ENCODE measurements around the gene POLR2F. TPM values are rescaled to one million over a fixed set of nuclear protein-coding genes. Genes with fewer than 3 reads are reported as not detected.

POLR2F gene
- total RNA-seq, 1 donor from 2014 or later, result 75.5 TPM

- H3K27ac Mint-ChIP-seq, result no peak overlapping the region
- H4K20me1 ChIP-seq (ENCODE audit: low read depth), result no peaks in the 10 kb centered on the region
- H3K4me3 Mint-ChIP-seq, result no peak overlapping the region
- no peaks in the 10 kb centered on the region for H3K36me3 ChIP-seq
- no peaks in the 10 kb centered on the region for H3K79me2 ChIP-seq (ENCODE audit: low read depth)
- H3K9me3 Mint-ChIP-seq, result no peaks in the 10 kb centered on the region
- H3F3A ChIP-seq (ENCODE audit: low read depth), result no peaks in the 10 kb centered on the region
- H3K4me1 ChIP-seq, result peaks cover 10% of the 10 kb centered on the region
- no peak for DNase-seq (ENCODE audit: low spot score)
- H3K4me1 Mint-ChIP-seq, result peaks cover 10% of the 10 kb centered on the region
- H3K9ac ChIP-seq, result no peak overlapping the region
- no peak overlapping the region for H3K27ac ChIP-seq
- no peaks in the 10 kb centered on the region for H3K27me3 ChIP-seq
- H3K27me3 Mint-ChIP-seq (ENCODE audit: insufficient read depth, low read depth), result peaks cover 8% of the 10 kb centered on the region
- no peak for TF ChIP-seq EZH2 (IDR thresholded peaks at IDR 0.05)
- TF ChIP-seq EZH2phosphoT487 (IDR thresholded peaks at IDR 0.05), result no peak
- no peak for TF ChIP-seq CTCF (IDR thresholded peaks at IDR 0.05)
- H3K9me3 ChIP-seq (ENCODE audit: low read depth), result no peaks in the 10 kb centered on the region
- no peaks in the 10 kb centered on the region for H3K36me3 Mint-ChIP-seq
- H3K4me2 ChIP-seq, result no peak overlapping the region
- no peak overlapping the region for H3K4me3 ChIP-seq
- no peak overlapping the region for H2AFZ ChIP-seq (replicated peaks)
These were observed 45.7 kb downstream of the POLR2F start for GRCh38 chr22:37999236-37999635.

GRCh38 chr22:37999640-38000272, 46.3 kb downstream of the POLR2F start:
- Mint-ChIP-seq H3K36me3 (no peaks in the 10 kb centered on the region), H3K4me3 (no peak overlapping the region), H3K27me3 (ENCODE audit: insufficient read depth, low read depth) (peaks cover 8% of the 10 kb centered on the region), H3K27ac (no peak overlapping the region), H3K4me1 (peaks cover 10% of the 10 kb centered on the region), H3K9me3 (no peaks in the 10 kb centered on the region)
- peaks cover 10% of the 10 kb centered on the region for H3K4me1 ChIP-seq
- H3K27me3 ChIP-seq, result no peaks in the 10 kb centered on the region
- TF ChIP-seq EZH2 (IDR thresholded peaks at IDR 0.05), result no peak
- TF ChIP-seq EZH2phosphoT487 (IDR thresholded peaks at IDR 0.05), result no peak
- no peak for TF ChIP-seq CTCF (IDR thresholded peaks at IDR 0.05)
- no peaks in the 10 kb centered on the region for H3K36me3 ChIP-seq
- H2AFZ ChIP-seq (replicated peaks), result no peak overlapping the region
- DNase-seq (ENCODE audit: low spot score), result no peak
- no peak overlapping the region for H3K9ac ChIP-seq
- H4K20me1 ChIP-seq (ENCODE audit: low read depth), result no peaks in the 10 kb centered on the region
- no peak overlapping the region for H3K4me3 ChIP-seq
- no peak overlapping the region for H3K4me2 ChIP-seq
- no peaks in the 10 kb centered on the region for H3F3A ChIP-seq (ENCODE audit: low read depth)
- H3K9me3 ChIP-seq (ENCODE audit: low read depth), result no peaks in the 10 kb centered on the region
- H3K27ac ChIP-seq, result no peak overlapping the region
- H3K79me2 ChIP-seq (ENCODE audit: low read depth), result no peaks in the 10 kb centered on the region

- DNase-seq (ENCODE audit: low spot score), result no peak
- H3K36me3 Mint-ChIP-seq, result no peaks in the 10 kb centered on the region
- Histone ChIP-seq H4K20me1 (ENCODE audit: low read depth) (no peaks in the 10 kb centered on the region), H2AFZ (replicated peaks) (no peak overlapping the region), H3K4me3 (no peak overlapping the region), H3K79me2 (ENCODE audit: low read depth) (no peaks in the 10 kb centered on the region), H3K9ac (no peak overlapping the region), H3K27me3 (no peaks in the 10 kb centered on the region), H3K36me3 (no peaks in the 10 kb centered on the region), H3K4me2 (no peak overlapping the region), H3K4me1 (no peaks in the 10 kb centered on the region), H3K27ac (no peak overlapping the region), H3F3A (ENCODE audit: low read depth) (no peaks in the 10 kb centered on the region), H3K9me3 (ENCODE audit: low read depth) (no peaks in the 10 kb centered on the region)
- H3K27me3 Mint-ChIP-seq (ENCODE audit: insufficient read depth, low read depth), result peaks cover 5% of the 10 kb centered on the region
- H3K27ac Mint-ChIP-seq, result no peak overlapping the region
- H3K4me1 Mint-ChIP-seq, result peaks cover 4% of the 10 kb centered on the region
- no peaks in the 10 kb centered on the region for H3K9me3 Mint-ChIP-seq
- TF ChIP-seq CTCF (IDR thresholded peaks at IDR 0.05) (no peak), EZH2 (IDR thresholded peaks at IDR 0.05) (no peak), EZH2phosphoT487 (IDR thresholded peaks at IDR 0.05) (no peak)
- H3K4me3 Mint-ChIP-seq, result no peak overlapping the region
These were observed 52.4 kb downstream of the POLR2F start for GRCh38 chr22:38005943-38006342.

All from neural progenitor cell (in vitro differentiated cells).